Kidney (tissue), 14 donors: ENCODE data around the gene XRRA1. TPM values are rescaled to one million over a fixed set of nuclear protein-coding genes. Genes with fewer than 3 reads are reported as not detected.

Experiments
- DNase-seq, 5 donors: peaks; one replicate each; pipeline ENCODE4 v3.0.0-alpha.2; 2013 to 2020
- FAIRE-seq: peaks from 2 replicates; lab custom pipeline; 2012; peaks lifted over from hg19 to GRCh38; lab: Jason Lieb, UNC
- H3K27ac ChIP-seq, 2 donors: one replicate each; pipeline ENCODE4 v1.7.0; 2013; ENCODE audit warnings: low read depth in 2 of 2, low read length in 2 of 2, inconsistent platforms in 1 of 2
- H3K27me3 ChIP-seq: one replicate; pipeline ENCODE4 v1.7.1; 2013; ENCODE audit warnings: low read length, inconsistent platforms; ENCODE audit not compliant: control insufficient read depth, insufficient read depth
- H3K36me3 ChIP-seq, 3 donors: one replicate each; pipeline versions ENCODE4 v1.7.0 to v1.7.1; 2013; ENCODE audit warnings: low read length in 3 of 3, control low read depth in 1 of 3, inconsistent platforms in 1 of 3; ENCODE audit not compliant: insufficient read depth in 3 of 3, control insufficient read depth in 2 of 3
- H3K4me1 ChIP-seq, 3 donors: one replicate each; pipeline versions ENCODE4 v1.7.0 to v1.7.1; 2013; ENCODE audit warnings: low read length in 3 of 3, inconsistent platforms in 1 of 3, low read depth in 1 of 3; ENCODE audit not compliant: control insufficient read depth in 2 of 3, insufficient read depth in 2 of 3
- H3K4me3 ChIP-seq, 3 donors: one replicate each; pipeline versions ENCODE4 v1.7.0 to v1.8.1; 2013; ENCODE audit warnings: low read length in 3 of 3, control low read depth in 1 of 3, inconsistent platforms in 1 of 3
- H3K9ac ChIP-seq, 3 donors: one replicate each; pipeline versions ENCODE4 v1.7.0 to v1.7.1; 2013; ENCODE audit warnings: low read length in 3 of 3, control low read depth in 1 of 3, inconsistent platforms in 1 of 3
- H3K9me3 ChIP-seq, 3 donors: one replicate each; pipeline versions ENCODE4 v1.7.0 to v1.7.1; 2013; ENCODE audit warnings: low read length in 3 of 3, control low read depth in 1 of 3, inconsistent platforms in 1 of 3; ENCODE audit not compliant: control insufficient read depth in 2 of 3, insufficient read depth in 1 of 3
- CTCF ChIP-seq: IDR thresholded peaks from 3 replicates; pipeline ENCODE4 v1.5.1; 2012; ENCODE audit warnings: mild to moderate bottlenecking, moderate library complexity, borderline replicate concordance; ENCODE audit not compliant: insufficient read depth; ENCODE audit errors: extremely low read depth
- intact Hi-C: fragments of 100-400 bp; cut with DNase I; formaldehyde crosslinking; loops from one replicate; pipeline ENCODE4 v1.11.1; 2022
- polyA plus RNA-seq: library from polyadenylated mRNA; stranded (reverse); fragments of 350-450 nt; fragmentation: Illumina TruSeq; extraction: RNeasy Lipid Tissue Mini Kit (QIAGEN cat#74804); gene quantifications from one replicate; pipeline ENCODE4 v1.2.3, GENCODE V29; 2014; ENCODE audit warnings: low read depth, low replicate concordance; ENCODE audit not compliant: insufficient read depth
- total RNA-seq: library from RNA; stranded (reverse); fragmentation: NEBNext Ultra II Directional; extraction: Animal tissue kit (Norgen Biotek cat#: 25700); gene quantifications from one replicate; pipeline ENCODE4 v1.2.1, GENCODE V29; 2021
- donor health status: control.
- donor health status: control.
- donor health status: control.
- donor health status: control.
- donor health status: control.
- donor health status: DM: yes; HTN: yes; CAD: no.
- donor health status: Normal renal cell carcinoma (clear cell type).

XRRA1 gene
- total and polyA plus RNA-seq, 2 donors from 2014 or later = 2.6 to 14.6 TPM

- FAIRE-seq (no peak), DNase-seq (no peak)
- H3K9me3 ChIP-seq = peaks cover 2 to 35% (median 7%) of the 10 kb centered on the region in 3 donors
- peaks cover 2 to 36% (median 22%) of the 10 kb centered on the region in 3 donors for H3K36me3 ChIP-seq
- no peak overlapping the region for H3K27ac ChIP-seq
- no peak overlapping the region for H3K9ac ChIP-seq
- no peaks in the 10 kb centered on the region for H3K4me1 ChIP-seq
- intact Hi-C loops = no loop called here
- TF ChIP-seq CTCF = no peak
- H3K4me3 ChIP-seq = no peak overlapping the region
- no peaks in the 10 kb centered on the region for H3K27me3 ChIP-seq
Measured at GRCh38 chr11:74863410-74863809, 85.5 kb downstream of the XRRA1 start.

- intact Hi-C loops = no loop called here
- no peak for TF ChIP-seq CTCF
- Histone ChIP-seq H3K4me1 (no peaks in the 10 kb centered on the region), H3K4me3 (no peak overlapping the region), H3K27ac (no peak overlapping the region), H3K9me3 (peaks cover 0 to 11% (median 0%) of the 10 kb centered on the region in 3 donors), H3K9ac (no peak overlapping the region), H3K27me3 (no peaks in the 10 kb centered on the region), H3K36me3 (peaks cover 2 to 32% (median 22%) of the 10 kb centered on the region in 3 donors)
- DNase-seq = no peak
- no peak for FAIRE-seq
Measured at GRCh38 chr11:74860743-74861142, 88.1 kb downstream of the XRRA1 start.

GRCh38 chr11:74853223-74853622 is 95.7 kb downstream of the XRRA1 start:
- Histone ChIP-seq H3K27me3 (no peaks in the 10 kb centered on the region), H3K36me3 (peaks cover 3 to 17% (median 11%) of the 10 kb centered on the region in 3 donors), H3K27ac (no peak overlapping the region), H3K4me3 (no peak overlapping the region), H3K9me3 (no peaks in the 10 kb centered on the region), H3K4me1 (no peaks in the 10 kb centered on the region), H3K9ac (no peak overlapping the region)
- intact Hi-C loops = loop anchor here (10.0 kb wide), 1 partner anchor 58 kb away; no protein-coding TSS in a partner anchor
- no peak for DNase-seq
- TF ChIP-seq CTCF = no peak
- no peak for FAIRE-seq
